Activated CD4-positive, alpha-beta memory T cell treated with anti-CD3 and anti-CD28 coated beads, Interleukin-2, amount 10 ng/mL, durations not matched to agents 7 days and 5 days (primary cell): Measurements from ENCODE around the gene PRPH. TPM values are rescaled to one million over a fixed set of nuclear protein-coding genes. Genes with fewer than 3 reads are reported as not detected.
A peak's percentile ranks its signal among the peaks of the same experiment; 100 is the strongest.
"Not testable (repeated sequence)": the region's sequence is repeated elsewhere in the genome, so short reads cannot be mapped to it uniquely, and the experiment has no call there.

Experiments
- CTCF ChIA-PET: fragments of 350-600 bp; sonication (Branson Sonifier 250); formaldehyde crosslinking; loops from one replicate; lab custom pipeline; 2021; ENCODE audit warnings: antibody characterized with exemption, inconsistent platforms; lab: Charles Lee
- POLR2A ChIA-PET: fragments of 350-600 bp; sonication (Branson Sonifier 250); formaldehyde crosslinking; loops from one replicate; lab custom pipeline; 2021; ENCODE audit warnings: antibody characterized with exemption; lab: Charles Lee
- DNase-seq: peaks from one replicate; pipeline ENCODE4 v3.0.0-alpha.2; 2020
- H3K27ac Mint-ChIP-seq: one replicate; pipeline ENCODE4 v1.8.0; 2021; ENCODE audit warnings: mild to moderate bottlenecking, mixed read lengths
- H3K27me3 Mint-ChIP-seq: one replicate; pipeline ENCODE4 v1.8.0; 2021; ENCODE audit warnings: mixed read lengths
- H3K36me3 Mint-ChIP-seq: one replicate; pipeline ENCODE4 v1.8.0; 2021; ENCODE audit warnings: low read depth, mixed read lengths
- H3K4me1 Mint-ChIP-seq: one replicate; pipeline ENCODE4 v1.8.0; 2021; ENCODE audit warnings: mixed read lengths
- H3K4me3 Mint-ChIP-seq: one replicate; pipeline ENCODE4 v1.8.0; 2021; ENCODE audit warnings: mild to moderate bottlenecking, mixed read lengths
- H3K9me3 Mint-ChIP-seq: one replicate; pipeline ENCODE4 v1.8.0; 2021; ENCODE audit warnings: mixed read lengths
- total RNA-seq, 2 experiments: library from RNA; stranded (reverse); gene quantifications; one replicate each; pipeline ENCODE4 v1.2.3, GENCODE V29; 2021

The PRPH gene
- total RNA-seq, 2 experiments from 2014 or later, result 0.38 TPM; not detected in 1

GRCh38 chr12:49309386-49309785 lies 14.4 kb downstream of the PRPH start:
- no peak overlapping the region for H3K27ac Mint-ChIP-seq
- H3K9me3 Mint-ChIP-seq, result no peaks in the 10 kb centered on the region
- H3K36me3 Mint-ChIP-seq, result no peaks in the 10 kb centered on the region
- H3K4me3 Mint-ChIP-seq, result no peak overlapping the region
- CTCF ChIA-PET, result interaction anchor here (0.8 kb wide), 1 partner anchor 22 kb away, joined by 3 read pairs; no protein-coding TSS in a partner anchor
- no peaks in the 10 kb centered on the region for H3K4me1 Mint-ChIP-seq
- DNase-seq, result no peak
- POLR2A ChIA-PET, result interaction anchor here (1.6 kb wide), 1 partner anchor 13 kb away, joined by 5 read pairs; the partner anchor contains the start of gene TROAP
- H3K27me3 Mint-ChIP-seq, result peaks cover 35% of the 10 kb centered on the region

- POLR2A ChIA-PET, H3K4me3 Mint-ChIP-seq, CTCF ChIA-PET, H3K36me3 Mint-ChIP-seq, H3K4me1 Mint-ChIP-seq, DNase-seq, H3K9me3 Mint-ChIP-seq, H3K27ac Mint-ChIP-seq: not testable (repeated sequence)
- peaks cover 31% of the 10 kb centered on the region for H3K27me3 Mint-ChIP-seq
These were observed 15.6 kb downstream of the PRPH start for GRCh38 chr12:49310451-49311000.

GRCh38 chr12:49314811-49315210 lies 19.9 kb downstream of the PRPH start:
- Mint-ChIP-seq H3K9me3 (no peaks in the 10 kb centered on the region), H3K36me3 (no peaks in the 10 kb centered on the region), H3K27ac (no peak overlapping the region), H3K27me3 (peaks cover 11% of the 10 kb centered on the region), H3K4me1 (no peaks in the 10 kb centered on the region), H3K4me3 (no peak overlapping the region)
- ChIA-PET CTCF (interaction anchor here (1.3 to 1.4 kb wide), 2 partner anchors 17 to 19 kb away, joined by 3 to 4 read pairs; partner anchors contain the start of gene PRPH), POLR2A (no interaction called here)
- DNase-seq, result no peak

GRCh38 chr12:49317118-49317517 lies 22.2 kb downstream of the PRPH start:
- H3K27me3 Mint-ChIP-seq, H3K27ac Mint-ChIP-seq, H3K36me3 Mint-ChIP-seq, CTCF ChIA-PET, H3K9me3 Mint-ChIP-seq, H3K4me3 Mint-ChIP-seq, DNase-seq, POLR2A ChIA-PET: not testable (repeated sequence)
- peaks cover 11% of the 10 kb centered on the region for H3K4me1 Mint-ChIP-seq

- not testable (repeated sequence) for H3K4me3 Mint-ChIP-seq, H3K9me3 Mint-ChIP-seq, H3K27ac Mint-ChIP-seq, H3K27me3 Mint-ChIP-seq, DNase-seq
- ChIA-PET CTCF (interaction anchor here (4.5 kb wide), 1 partner anchor 14 kb away, joined by 51 read pairs; the partner anchor contains the start of gene C1QL4), POLR2A (interaction anchor here (4.1 kb wide), 1 partner anchor 189 kb away, joined by 40 read pairs; the partner anchor contains the start of gene TUBA1B)
- Mint-ChIP-seq H3K4me1 (peaks cover 30% of the 10 kb centered on the region), H3K36me3 (peaks cover 11% of the 10 kb centered on the region)
These were observed 25.6 kb downstream of the PRPH start for GRCh38 chr12:49320411-49321103.

GRCh38 chr12:49322367-49322707 lies 27.4 kb downstream of the PRPH start:
- Mint-ChIP-seq H3K27ac (peak overlapping the region; percentile 86), H3K9me3 (no peaks in the 10 kb centered on the region), H3K27me3 (no peaks in the 10 kb centered on the region), H3K4me1 (peaks cover 33% of the 10 kb centered on the region), H3K4me3 (peak overlapping the region; percentile 94), H3K36me3 (peaks cover 26% of the 10 kb centered on the region)
- DNase-seq, result no peak
- CTCF ChIA-PET, result interaction anchor here (1.0 to 4.5 kb wide), 10 partner anchors 13 to 235 kb away, joined by 3 to 51 read pairs (median 11); partner anchors contain the start of genes C1QL4, DNAJC22, PRPH and SPATS2
- POLR2A ChIA-PET, result interaction anchor here (0.7 to 4.1 kb wide), 31 partner anchors 10 to 521 kb away, joined by 3 to 46 read pairs (median 5); partner anchors contain the start of genes BCDIN3D, C1QL4, KMT2D and PRPH

- Mint-ChIP-seq H3K27me3 (no peaks in the 10 kb centered on the region), H3K4me1 (peaks cover 33% of the 10 kb centered on the region), H3K9me3 (no peaks in the 10 kb centered on the region), H3K27ac (peak within 1 kb of the TSS; percentile 86), H3K4me3 (peak within 1 kb of the TSS; percentile 94), H3K36me3 (peaks cover 31% of the 10 kb centered on the region)
- peak; percentile 99 for DNase-seq
- ChIA-PET POLR2A (interaction anchor here (0.6 to 4.1 kb wide), 34 partner anchors 10 to 520 kb away, joined by 3 to 46 read pairs (median 5); partner anchors contain the start of genes BCDIN3D, C1QL4, DHH and KMT2D), CTCF (interaction anchor here (0.5 to 4.5 kb wide), 13 partner anchors 12 to 236 kb away, joined by 3 to 51 read pairs (median 9); partner anchors contain the start of genes C1QL4, DNAJC22, PRPH and SPATS2)
These were observed 28.0 kb downstream of the PRPH start, which contains the start of gene TROAP for GRCh38 chr12:49322708-49323523. TSS of gene TROAP (plus strand) at chr12:49323255. CDS start at chr12:49323609, 354 bp downstream.

- no peaks in the 10 kb centered on the region for H3K27me3 Mint-ChIP-seq
- H3K4me1 Mint-ChIP-seq, result peaks cover 33% of the 10 kb centered on the region
- no peaks in the 10 kb centered on the region for H3K9me3 Mint-ChIP-seq
- CTCF ChIA-PET, result interaction anchor here (0.6 to 4.5 kb wide), 11 partner anchors 11 to 414 kb away, joined by 3 to 51 read pairs (median 11); partner anchors contain the start of genes C1QL4, DNAJC22, PRPH and SPATS2
- DNase-seq, result no peak
- peak overlapping the region; percentile 94 for H3K4me3 Mint-ChIP-seq
- H3K27ac Mint-ChIP-seq, result peak overlapping the region; percentile 86
- H3K36me3 Mint-ChIP-seq, result peaks cover 32% of the 10 kb centered on the region
- POLR2A ChIA-PET, result interaction anchor here (0.9 to 4.1 kb wide), 19 partner anchors 10 to 471 kb away, joined by 3 to 46 read pairs (median 6); partner anchors contain the start of genes C1QL4, DHH, KMT2D and PRPH
These were observed 28.7 kb downstream of the PRPH start for GRCh38 chr12:49323524-49324097.

GRCh38 chr12:49325606-49326005 lies 30.7 kb downstream of the PRPH start:
- Mint-ChIP-seq H3K27ac (no peak overlapping the region), H3K27me3 (no peaks in the 10 kb centered on the region), H3K36me3 (peaks cover 45% of the 10 kb centered on the region), H3K4me3 (no peak overlapping the region), H3K9me3 (no peaks in the 10 kb centered on the region), H3K4me1 (peaks cover 30% of the 10 kb centered on the region)
- ChIA-PET CTCF (interaction anchor here (1.1 to 2.1 kb wide), 3 partner anchors 12 to 37 kb away, joined by 3 to 9 read pairs (median 3); partner anchors contain the start of genes C1QL4 and DNAJC22), POLR2A (no interaction called here)
- no peak for DNase-seq

- peaks cover 5% of the 10 kb centered on the region for H3K27me3 Mint-ChIP-seq
- CTCF ChIA-PET, result no interaction called here
- no peak for DNase-seq
- H3K4me1 Mint-ChIP-seq, result peaks cover 20% of the 10 kb centered on the region
- POLR2A ChIA-PET, result no interaction called here
- H3K9me3 Mint-ChIP-seq, result no peaks in the 10 kb centered on the region
- H3K36me3 Mint-ChIP-seq, result peaks cover 63% of the 10 kb centered on the region
- no peak overlapping the region for H3K4me3 Mint-ChIP-seq
- no peak overlapping the region for H3K27ac Mint-ChIP-seq
These were observed 32.4 kb downstream of the PRPH start for GRCh38 chr12:49327368-49327767.

GRCh38 chr12:49327887-49328286 lies 32.9 kb downstream of the PRPH start:
- DNase-seq, result no peak
- Mint-ChIP-seq H3K4me1 (peaks cover 21% of the 10 kb centered on the region), H3K27me3 (peaks cover 7% of the 10 kb centered on the region), H3K9me3 (no peaks in the 10 kb centered on the region), H3K27ac (no peak overlapping the region), H3K4me3 (no peak overlapping the region), H3K36me3 (peaks cover 67% of the 10 kb centered on the region)
- ChIA-PET CTCF (no interaction called here), POLR2A (no interaction called here)

GRCh38 chr12:49328816-49329215 lies 33.9 kb downstream of the PRPH start:
- Mint-ChIP-seq H3K27ac (no peak overlapping the region), H3K9me3 (no peaks in the 10 kb centered on the region), H3K4me3 (no peak overlapping the region), H3K4me1 (peaks cover 17% of the 10 kb centered on the region), H3K36me3 (peaks cover 63% of the 10 kb centered on the region), H3K27me3 (peaks cover 13% of the 10 kb centered on the region)
- CTCF ChIA-PET, result interaction anchor here (1.8 kb wide), 1 partner anchor 30 kb away, joined by 3 read pairs; no protein-coding TSS in a partner anchor
- POLR2A ChIA-PET, result no interaction called here
- no peak for DNase-seq
